PC-3 (cell line): ENCODE results near the gene B3GALNT1. TPM values are rescaled to one million over a fixed set of nuclear protein-coding genes. Genes with fewer than 3 reads are reported as not detected.
A peak's percentile ranks its signal among the peaks of the same experiment; 100 is the strongest.

Experiments used
- ATAC-seq: fragments of 200-7000 bp; cut with Tn5 transposase; 2 replicates; pipeline ENCODE4 v1.9.1; 2020; ENCODE audit warnings: mild to moderate bottlenecking, moderate library complexity
- BruUV-seq: library from RNA; stranded (reverse); fragments of 400-500 nt; replicated peaks from 2 replicates; lab custom pipeline; 2021; lab: Mats Ljungman, UMichigan
- CTCF ChIA-PET: fragments of 300-600 bp; sonication (Branson Sonifier 250); formaldehyde crosslinking; loops from one replicate; lab custom pipeline; 2022; ENCODE audit warnings: antibody characterized with exemption; lab: Charles Lee
- POLR2A ChIA-PET: fragments of 300-600 bp; sonication (Branson Sonifier 250); formaldehyde crosslinking; loops from one replicate; lab custom pipeline; 2022; ENCODE audit warnings: antibody characterized with exemption; ENCODE audit not compliant: unreplicated experiment; lab: Charles Lee
- DNase-seq: peaks from one replicate; pipeline ENCODE4 v3.0.0-alpha.2; 2015
- H2AFZ ChIP-seq: fragments of 300-600 bp; sonication (generic); 2 replicates; pipeline ENCODE4 v1.6.0; 2016; ENCODE audit warnings: antibody characterized with exemption, low read length
- H3F3A ChIP-seq: fragments of 300-600 bp; sonication (generic); one replicate; pipeline ENCODE4 v1.6.0; 2017; ENCODE audit warnings: antibody characterized with exemption, low read length, control low read depth, mild to moderate bottlenecking; ENCODE audit not compliant: unreplicated experiment
- H3K27ac ChIP-seq: fragments of 300-600 bp; sonication (generic); 2 replicates; pipeline ENCODE4 v1.5.1; 2016; ENCODE audit warnings: mild to moderate bottlenecking, low read length
- H3K27me3 ChIP-seq: fragments of 300-600 bp; sonication (generic); 2 replicates; pipeline ENCODE4 v1.6.1; 2016; ENCODE audit warnings: low read length, mixed read lengths
- H3K36me3 ChIP-seq: fragments of 300-600 bp; sonication (generic); 2 replicates; pipeline ENCODE4 v1.6.1; 2016; ENCODE audit warnings: low read depth, mixed run types, low read length, mixed read lengths
- H3K4me1 ChIP-seq: fragments of 300-600 bp; sonication (generic); 2 replicates; pipeline ENCODE4 v1.5.1; 2016; ENCODE audit warnings: low read length; ENCODE audit not compliant: insufficient read depth
- H3K4me2 ChIP-seq: fragments of 300-600 bp; sonication (generic); 2 replicates; pipeline ENCODE4 v1.6.0; 2016; ENCODE audit warnings: low read length
- H3K4me3 ChIP-seq: fragments of 300-600 bp; sonication (generic); 2 replicates; pipeline ENCODE4 v1.5.1; 2016; ENCODE audit warnings: mild to moderate bottlenecking, low read length, mixed read lengths
- H3K79me2 ChIP-seq: fragments of 300-600 bp; sonication (generic); 2 replicates; pipeline ENCODE4 v1.6.1; 2017; ENCODE audit warnings: low read length, mixed read lengths
- H3K9ac ChIP-seq: fragments of 300-600 bp; sonication (generic); 2 replicates; pipeline ENCODE4 v1.6.0; 2016; ENCODE audit warnings: mild to moderate bottlenecking, low read length
- H3K9me2 ChIP-seq: fragments of 300-600 bp; sonication (generic); replicated peaks from 2 replicates; pipeline ENCODE4 v1.6.1; 2016; ENCODE audit warnings: mixed run types, low read length, mixed read lengths
- H3K9me3 ChIP-seq: fragments of 300-600 bp; sonication (generic); 2 replicates; pipeline ENCODE4 v1.6.1; 2016; ENCODE audit warnings: low read length, mixed read lengths
- H4K20me1 ChIP-seq: fragments of 300-600 bp; sonication (generic); 2 replicates; pipeline ENCODE4 v1.6.1; 2016; ENCODE audit warnings: low read length, mixed read lengths
- CTCF ChIP-seq: fragments of 300-600 bp; sonication (generic); conservative IDR thresholded peaks from 2 replicates; pipeline ENCODE4 v1.5.1; 2017; ENCODE audit warnings: antibody characterized with exemption, low read depth, mild to moderate bottlenecking, low read length
- EZH2 ChIP-seq: fragments of 300-600 bp; sonication (generic); IDR thresholded peaks from one replicate; pipeline ENCODE4 v1.6.1; 2017; ENCODE audit warnings: antibody characterized with exemption, mild to moderate bottlenecking, low read length; ENCODE audit not compliant: unreplicated experiment
- EZH2phosphoT487 ChIP-seq: fragments of 300-600 bp; sonication (generic); IDR thresholded peaks from 2 replicates; pipeline ENCODE4 v1.6.1; 2018; ENCODE audit warnings: mild to moderate bottlenecking, antibody characterized with exemption, low read length, borderline replicate concordance
- intact Hi-C: fragments of 100-400 bp; cut with micrococcal nuclease; formaldehyde crosslinking; loops from 2 replicates; pipeline ENCODE4 v1.9.0; 2023
- total RNA-seq: library from RNA; depleted of rRNA; stranded (reverse); fragments of >200 nt; gene quantifications from 2 replicates; pipeline ENCODE4 v1.2.3, GENCODE V29; 2014

Gene B3GALNT1
- total RNA-seq, 1 experiment from 2014 or later = 125 TPM

GRCh38 chr3:161108840-161109239 is 3.7 kb upstream of the B3GALNT1 start:
- Histone ChIP-seq H3K4me1 (peaks cover 49% of the 10 kb centered on the region), H4K20me1 (no peaks in the 10 kb centered on the region), H3K36me3 (no peaks in the 10 kb centered on the region), H3K79me2 (peaks cover 16% of the 10 kb centered on the region), H3K9me3 (no peaks in the 10 kb centered on the region), H3K4me3 (no peak overlapping the region), H3K27ac (peak overlapping the region; percentile 79), H3K4me2 (0 out of 2 replicates have a peak overlapping the region, but pooled peaks have one; percentile 0), H2AFZ (no peak overlapping the region), H3F3A (peaks cover 3% of the 10 kb centered on the region), H3K9me2 (no peaks in the 10 kb centered on the region), H3K9ac (peak overlapping the region; percentile 30), H3K27me3 (no peaks in the 10 kb centered on the region)
- BruUV-seq = no TSS peak
- ChIA-PET POLR2A (no interaction called here), CTCF (no interaction called here)
- TF ChIP-seq EZH2 (no peak), CTCF (no peak), EZH2phosphoT487 (no peak)
- DNase-seq (peak; percentile 96), ATAC-seq (peak; percentile 41)
- intact Hi-C loops = loop anchor here (5.0 kb wide), 1 partner anchor 38 kb away; no protein-coding TSS in a partner anchor

- CTCF ChIA-PET = interaction anchor here (0.7 kb wide), 1 partner anchor 314 kb away, joined by 3 read pairs; no protein-coding TSS in a partner anchor
- POLR2A ChIA-PET = no interaction called here
- BruUV-seq = no TSS peak
- TF ChIP-seq EZH2 (no peak), CTCF (no peak), EZH2phosphoT487 (no peak)
- peak; percentile 78 for DNase-seq
- Histone ChIP-seq H3K9me3 (no peaks in the 10 kb centered on the region), H4K20me1 (no peaks in the 10 kb centered on the region), H3K27me3 (no peaks in the 10 kb centered on the region), H3K36me3 (peaks cover 7% of the 10 kb centered on the region), H3K27ac (peak overlapping the region; percentile 79), H3K4me1 (peaks cover 58% of the 10 kb centered on the region), H3K9ac (no peak overlapping the region), H3K9me2 (no peaks in the 10 kb centered on the region), H2AFZ (no peak overlapping the region), H3F3A (peaks cover 3% of the 10 kb centered on the region), H3K4me2 (peak overlapping the region; percentile 89), H3K4me3 (no peak overlapping the region), H3K79me2 (peaks cover 31% of the 10 kb centered on the region)
- no peak for ATAC-seq
- intact Hi-C loops = loop anchor here (5.0 kb wide), 1 partner anchor 40 kb away; no protein-coding TSS in a partner anchor
Observed at GRCh38 chr3:161107311-161107710, 2.2 kb upstream of the B3GALNT1 start.

- H3K79me2 ChIP-seq = peaks cover 46% of the 10 kb centered on the region
Observed at GRCh38 chr3:161103776-161104385, 1.3 kb downstream of the B3GALNT1 start.

More at GRCh38 chr3:161103776-161104385, 1.3 kb downstream of the B3GALNT1 start:
- peak overlapping the region; percentile 55 for H3K27ac ChIP-seq
- POLR2A ChIA-PET = no interaction called here
- H2AFZ ChIP-seq = peak overlapping the region; percentile 85
- peaks cover 63% of the 10 kb centered on the region for H3K4me1 ChIP-seq
- peak overlapping the region; percentile 89 for H3K4me3 ChIP-seq
- H3K9me2 ChIP-seq = no peaks in the 10 kb centered on the region
- H3K9me3 ChIP-seq = no peaks in the 10 kb centered on the region
- peak overlapping the region; percentile 81 for H3K9ac ChIP-seq
- H3K27me3 ChIP-seq = no peaks in the 10 kb centered on the region
- no peak for TF ChIP-seq EZH2phosphoT487
- no peak for TF ChIP-seq CTCF
- no peak for TF ChIP-seq EZH2
- peaks cover 35% of the 10 kb centered on the region for H3K36me3 ChIP-seq
- no peak for DNase-seq
- ATAC-seq = no peak
- peaks cover 3% of the 10 kb centered on the region for H3F3A ChIP-seq
- intact Hi-C loops = loop anchor here (2.0 kb wide), 2 partner anchors 99 to 169 kb away; no protein-coding TSS in a partner anchor
- BruUV-seq = TSS peak; percentile 49
- CTCF ChIA-PET = interaction anchor here (0.6 kb wide), 1 partner anchor 154 kb away, joined by 3 read pairs; no protein-coding TSS in a partner anchor
- peak overlapping the region; percentile 89 for H3K4me2 ChIP-seq
- H4K20me1 ChIP-seq = no peaks in the 10 kb centered on the region
